H1 (cell line): Measurements from ENCODE around the gene THRB. TPM values are rescaled to one million over a fixed set of nuclear protein-coding genes. Genes with fewer than 3 reads are reported as not detected.

Experiments
- CTCF ChIA-PET: fragments of 300-600 bp; sonication (Branson Sonifier 250); formaldehyde crosslinking; loops from one replicate; lab custom pipeline; 2021; ENCODE audit not compliant: partially characterized antibody; lab: Charles Lee
- POLR2A ChIA-PET: fragments of 300-600 bp; sonication (Branson Sonifier 250); formaldehyde crosslinking; loops from one replicate; lab custom pipeline; 2021; ENCODE audit warnings: inconsistent platforms; ENCODE audit not compliant: partially characterized antibody; lab: Charles Lee
- DNase-seq, 2 experiments: peaks; one replicate each; pipeline versions ENCODE4 v3.0.0 to v3.0.0-alpha.2; 2010 to 2022; ENCODE audit warnings: low spot score in 2 of 2, low read depth in 1 of 2, mixed read lengths in 1 of 2
- FAIRE-seq: peaks from 2 replicates; lab custom pipeline; 2011; peaks lifted over from hg19 to GRCh38; lab: Jason Lieb, UNC
- H2AFZ ChIP-seq: 2 replicates; pipeline ENCODE4 v1.8.1; 2012; ENCODE audit warnings: low read length, inconsistent platforms
- H2AK5ac ChIP-seq: 2 replicates; pipeline ENCODE4 v1.6.1; 2013; ENCODE audit warnings: low read depth, low read length
- H2BK120ac ChIP-seq: replicated peaks from 2 replicates; pipeline ENCODE3; 2013; ENCODE audit warnings: low read depth, low read length, inconsistent platforms
- H2BK12ac ChIP-seq: 2 replicates; pipeline ENCODE4 v1.6.1; 2013; ENCODE audit warnings: low read depth, low read length
- H2BK15ac ChIP-seq: 2 replicates; pipeline ENCODE4 v1.6.1; 2013; ENCODE audit warnings: low read length
- H2BK20ac ChIP-seq: 2 replicates; pipeline ENCODE4 v1.6.1; 2013; ENCODE audit warnings: low read length
- H2BK5ac ChIP-seq: 2 replicates; pipeline ENCODE4 v1.6.1; 2013; ENCODE audit warnings: low read depth, low read length
- H3K14ac ChIP-seq: 2 replicates; pipeline ENCODE4 v1.6.1; 2013; ENCODE audit warnings: inconsistent platforms; ENCODE audit not compliant: insufficient read length
- H3K18ac ChIP-seq: 2 replicates; pipeline ENCODE4 v1.6.1; 2013; ENCODE audit warnings: low read length; ENCODE audit errors: extremely low read depth
- H3K23ac ChIP-seq: 2 replicates; pipeline ENCODE4 v1.6.1; 2013; ENCODE audit warnings: inconsistent platforms; ENCODE audit not compliant: insufficient read length
- H3K23me2 ChIP-seq: 2 replicates; pipeline ENCODE4 v1.6.1; 2013; ENCODE audit warnings: low read depth, low read length
- H3K27ac ChIP-seq: 2 replicates; pipeline ENCODE4 v1.6.1; 2011; ENCODE audit warnings: low read depth, low read length, inconsistent platforms
- H3K27me3 ChIP-seq, 4 experiments: replicated peaks in 1 of 4; 1 replicate in 1 of 4; 2 replicates in 3 of 4; pipeline versions ENCODE4 v1.6.1 to v1.8.1; 2011 to 2013; ENCODE audit warnings: low read length in 3 of 4, mild to moderate bottlenecking in 3 of 4, inconsistent platforms in 2 of 4, mixed read lengths in 2 of 4, moderate library complexity in 1 of 4; ENCODE audit not compliant: control insufficient read depth in 3 of 4, insufficient read depth in 3 of 4; ENCODE audit errors: extremely low read depth in 1 of 4
- H3K36me3 ChIP-seq, 4 experiments: 2 replicates each; pipeline versions ENCODE4 v1.6.1 to v1.8.1; 2011 to 2013; ENCODE audit warnings: mild to moderate bottlenecking in 4 of 4, low read length in 3 of 4, moderate library complexity in 2 of 4, control low read depth in 1 of 4, inconsistent platforms in 1 of 4; ENCODE audit not compliant: insufficient read depth in 4 of 4, control insufficient read depth in 2 of 4
- H3K4ac ChIP-seq: replicated peaks from 2 replicates; pipeline ENCODE3; 2013; ENCODE audit warnings: low read length, low read depth, mixed read lengths, inconsistent platforms; ENCODE audit not compliant: insufficient read length
- H3K4me1 ChIP-seq, 4 experiments: replicated peaks in 1 of 4; 1 replicate in 1 of 4; 2 replicates in 3 of 4; pipeline versions ENCODE4 v1.6.1 to v1.8.1; 2011 to 2013; ENCODE audit warnings: low read length in 3 of 4, inconsistent platforms in 2 of 4, mixed read lengths in 1 of 4; ENCODE audit not compliant: insufficient read depth in 4 of 4, control insufficient read depth in 3 of 4
- H3K4me2 ChIP-seq, 2 experiments: 2 replicates each; pipeline versions ENCODE4 v1.6.1 to v1.8.1; 2011 to 2013; ENCODE audit warnings: low read depth in 2 of 2, low read length in 2 of 2, control low read depth in 1 of 2, inconsistent platforms in 1 of 2, mild to moderate bottlenecking in 1 of 2; ENCODE audit not compliant: insufficient read depth in 1 of 2
- H3K4me3 ChIP-seq, 4 experiments: fragments of 200-600, 300-600 bp in 1 of 4; sonication (generic), shearing (Covaris generic), sonication (Bioruptor Twin) in 1 of 4; 2 replicates each; pipeline versions ENCODE4 v1.5.1 to v1.8.1; 2011 to 2016; ENCODE audit warnings: low read length in 4 of 4, low read depth in 3 of 4, control low read depth in 2 of 4, inconsistent platforms in 2 of 4, mild to moderate bottlenecking in 2 of 4, mixed read lengths in 1 of 4, moderate library complexity in 1 of 4; ENCODE audit not compliant: insufficient read depth in 2 of 4; ENCODE audit errors: extremely low read depth in 1 of 4
- H3K56ac ChIP-seq: replicated peaks from 2 replicates; pipeline ENCODE3; 2013; ENCODE audit warnings: low read depth, mild to moderate bottlenecking, mixed read lengths, low read length, inconsistent platforms; ENCODE audit not compliant: insufficient read length
- H3K79me1 ChIP-seq: 2 replicates; pipeline ENCODE4 v1.6.1; 2013; ENCODE audit warnings: low read depth, low read length, control low read depth
- H3K79me2 ChIP-seq, 2 experiments: 2 replicates each; pipeline versions ENCODE4 v1.6.1 to v1.8.1; 2012 to 2013; ENCODE audit warnings: low read length in 2 of 2, mild to moderate bottlenecking in 2 of 2, inconsistent platforms in 1 of 2; ENCODE audit not compliant: insufficient read depth in 2 of 2, control insufficient read depth in 1 of 2
- H3K9ac ChIP-seq, 4 experiments: replicated peaks in 1 of 4; 1 replicate in 1 of 4; 2 replicates in 3 of 4; pipeline versions ENCODE4 v1.6.1 to v1.8.1; 2011 to 2013; ENCODE audit warnings: low read depth in 3 of 4, low read length in 3 of 4, control low read depth in 2 of 4, mild to moderate bottlenecking in 2 of 4, moderate library complexity in 2 of 4, inconsistent platforms in 1 of 4; ENCODE audit errors: extremely low read depth in 1 of 4
- H3K9me3 ChIP-seq, 2 experiments: 2 replicates each; pipeline versions ENCODE4 v1.6.1 to v1.8.1; 2012 to 2013; ENCODE audit warnings: mild to moderate bottlenecking in 2 of 2, moderate library complexity in 2 of 2, control low read depth in 1 of 2, inconsistent platforms in 1 of 2, low read depth in 1 of 2, low read length in 1 of 2, mixed read lengths in 1 of 2; ENCODE audit not compliant: insufficient read depth in 2 of 2
- H4K20me1 ChIP-seq, 2 experiments: replicated peaks in 1 of 2; 2 replicates each; pipeline versions ENCODE3 to v1.8.1; 2011 to 2013; ENCODE audit warnings: inconsistent platforms in 2 of 2, low read length in 2 of 2, mild to moderate bottlenecking in 1 of 2; ENCODE audit not compliant: insufficient read depth in 2 of 2, control insufficient read depth in 1 of 2
- H4K5ac ChIP-seq: 2 replicates; pipeline ENCODE4 v1.6.1; 2013; ENCODE audit warnings: low read length, low read depth, mixed read lengths, inconsistent platforms; ENCODE audit not compliant: insufficient read length
- H4K8ac ChIP-seq: 2 replicates; pipeline ENCODE4 v1.8.0; 2013; ENCODE audit warnings: mild to moderate bottlenecking, moderate library complexity, low read length, inconsistent platforms; ENCODE audit not compliant: insufficient read depth; ENCODE audit errors: extremely low read depth
- H4K91ac ChIP-seq: replicated peaks from 2 replicates; pipeline ENCODE3; 2013; ENCODE audit warnings: low read length, mixed read lengths, inconsistent platforms; ENCODE audit not compliant: insufficient read length
- ASH2L ChIP-seq: fragments of 200-600, 300-600 bp; sonication (generic); IDR thresholded peaks from one replicate; pipeline ENCODE4 v1.7.1; 2017; ENCODE audit warnings: low read length
- BRCA1 ChIP-seq: IDR thresholded peaks from 2 replicates; pipeline ENCODE4 v1.6.1; 2012; ENCODE audit warnings: low read depth, low read length, improper control_type of control experiment
- CBX5 ChIP-seq: fragments of 300-800, 300-1000 bp; sonication (generic); IDR thresholded peaks from 2 replicates; pipeline ENCODE4 v1.7.1; 2016; ENCODE audit warnings: antibody characterized with exemption, low read length, low read depth
- CHD2 ChIP-seq: IDR thresholded peaks from 2 replicates; pipeline ENCODE4 v1.6.1; 2012; ENCODE audit warnings: low read length, improper control_type of control experiment
- CREB1 ChIP-seq: IDR thresholded peaks from 2 replicates; pipeline ENCODE4 v1.6.1; 2012; ENCODE audit warnings: inconsistent platforms
- EGR1 ChIP-seq: IDR thresholded peaks from 2 replicates; pipeline ENCODE4 v1.6.1; 2011; ENCODE audit warnings: low read depth, low read length, borderline replicate concordance
- GTF2F1 ChIP-seq: IDR thresholded peaks from 2 replicates; pipeline ENCODE4 v1.6.1; 2012; ENCODE audit warnings: low read depth, low read length, improper control_type of control experiment, borderline replicate concordance
- JUN ChIP-seq: IDR thresholded peaks from 2 replicates; pipeline ENCODE4 v1.6.1; 2011; ENCODE audit warnings: low read depth, mild to moderate bottlenecking, improper control_type of control experiment, low read length
- KDM1A ChIP-seq: fragments of 200-600, 300-600 bp; sonication (generic); IDR thresholded peaks from 2 replicates; pipeline ENCODE4 v1.7.1; 2016; ENCODE audit warnings: mild to moderate bottlenecking, low read length, borderline replicate concordance
- POLR2A ChIP-seq, 2 experiments: IDR thresholded peaks; 1 replicate in 1 of 2; 2 replicates in 1 of 2; pipeline ENCODE4 v1.6.1; 2011; ENCODE audit warnings: low read depth in 2 of 2, low read length in 2 of 2, mild to moderate bottlenecking in 2 of 2; ENCODE audit errors: control extremely low read depth in 1 of 2
- RAD21 ChIP-seq, 2 experiments: IDR thresholded peaks in 1 of 2; conservative IDR thresholded peaks in 1 of 2; 2 replicates each; pipeline ENCODE4 v1.6.1; 2011; ENCODE audit warnings: low read depth in 2 of 2, low read length in 2 of 2, improper control_type of control experiment in 1 of 2, inconsistent platforms in 1 of 2, mild to moderate bottlenecking in 1 of 2, moderate library complexity in 1 of 2
- RBBP5 ChIP-seq: IDR thresholded peaks from 2 replicates; pipeline ENCODE4 v1.7.1; 2012; ENCODE audit warnings: low read depth, mild to moderate bottlenecking, inconsistent platforms, low read length, moderate library complexity, borderline replicate concordance
- RXRA ChIP-seq: IDR thresholded peaks from 2 replicates; pipeline ENCODE4 v1.6.1; 2011; ENCODE audit warnings: low read depth, mild to moderate bottlenecking, low read length, moderate library complexity; ENCODE audit not compliant: insufficient read depth
- SP4 ChIP-seq: IDR thresholded peaks from 2 replicates; pipeline ENCODE4 v1.6.1; 2012; ENCODE audit warnings: low read length, inconsistent platforms
- TAF1 ChIP-seq: IDR thresholded peaks from 2 replicates; pipeline ENCODE4 v1.6.1; 2011; ENCODE audit warnings: mild to moderate bottlenecking, low read depth, low read length
- WGBS, 2 experiments: shearing (Covaris generic) in 1 of 2; methylation state at CpG; one replicate each; pipeline versions ENCODE4 v1.1.6 to v1.1.7; 2013 to 2015; ENCODE audit warnings: low lambda C conversion rate in 2 of 2, mixed read lengths in 2 of 2, inconsistent platforms in 1 of 2, low coverage in 1 of 2, missing lambda C conversion rate in 1 of 2; ENCODE audit not compliant: insufficient replicate concordance in 2 of 2, insufficient coverage in 1 of 2, insufficient read length in 1 of 2; ENCODE audit errors: extremely low coverage in 1 of 2, missing lambda C conversion rate in 1 of 2; 5-methylcytosine and 5-hydroxymethylcytosine counted together
- polyA plus RNA-seq, 7 experiments: library from polyadenylated mRNA; depleted of rRNA in 3 of 7; stranded (reverse) in 5 of 7; unstranded in 2 of 7; fragments of >200 nt in 5 of 7; fragments of 200-250 nt in 2 of 7; gene quantifications; 1 replicate in 5 of 7; 2 replicates in 1 of 7; 4 replicates in 1 of 7; pipeline versions ENCODE4 v1.2.1 to v1.2.3, GENCODE V29; 2011 to 2013; ENCODE audit warnings: missing spikeins in 2 of 7, mixed read lengths in 2 of 7
- total RNA-seq: library from RNA; stranded (reverse); fragmentation: NEBNext Ultra II Directional; extraction: Animal tissue kit (Norgen Biotek cat#: 25700); gene quantifications from 2 replicates; pipeline ENCODE4 v1.2.1, GENCODE V29; 2021
- TF ChIP-seq, protein P1 (sequence below): IDR thresholded peaks from 2 replicates; pipeline ENCODE4 v1.6.1; 2012; ENCODE audit warnings: inconsistent platforms

THRB gene
- total and polyA plus RNA-seq, 2 of the 8 experiments (the other 6 are each of a cell fraction or from before 2014, with no cell fraction given) = 0.98 to 3.9 TPM

DNA sequence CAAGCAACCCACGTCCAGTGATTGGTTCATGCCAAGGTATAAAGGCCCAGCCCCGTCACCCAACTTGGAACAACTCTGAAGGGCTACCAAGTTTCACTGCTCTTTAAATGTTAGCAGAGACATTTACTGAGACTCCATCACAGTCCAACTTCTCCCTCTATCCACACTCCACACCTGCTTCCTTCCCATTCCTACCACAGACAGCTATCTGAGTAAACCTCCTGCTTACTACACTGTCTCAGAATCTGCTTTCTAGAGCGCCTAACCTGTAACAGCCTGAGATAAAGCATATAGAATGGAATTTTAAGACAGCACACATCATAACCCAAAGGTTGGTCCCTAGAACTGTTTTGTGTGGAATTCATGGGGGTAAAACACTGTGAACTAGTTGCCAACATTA, 106.5 kb downstream of the THRB start:
- WGBS, 2 experiments = 81% methylated on average over 3 of the region's 3 CpGs; no CpG with 5 or more reads in 1 of the 2 experiments
- FAIRE-seq = no peak
- CTCF ChIA-PET = interaction anchor here (0.8 kb wide), 1 partner anchor 190 kb away, joined by 3 read pairs; no protein-coding TSS in a partner anchor

More for the DNA sequence above, 106.5 kb downstream of the THRB start:
- H4K5ac ChIP-seq = no peak overlapping the region
- no peaks in the 10 kb centered on the region for H3K23me2 ChIP-seq
- DNase-seq = no peak
- no peaks in the 10 kb centered on the region for H3K36me3 ChIP-seq
- H3K79me1 ChIP-seq = no peaks in the 10 kb centered on the region
- H2AK5ac ChIP-seq = no peak overlapping the region
- H2AFZ ChIP-seq = no peak overlapping the region
- no peak overlapping the region for H3K27ac ChIP-seq
- no peak overlapping the region for H4K8ac ChIP-seq
- H3K56ac ChIP-seq = no peak overlapping the region
- no peak overlapping the region for H3K18ac ChIP-seq
- H2BK5ac ChIP-seq = no peak overlapping the region
- POLR2A ChIA-PET = no interaction called here
- no peak overlapping the region for H2BK120ac ChIP-seq
- no peak overlapping the region for H4K91ac ChIP-seq
- no peaks in the 10 kb centered on the region for H3K79me2 ChIP-seq
- no peak for TF ChIP-seq ASH2L
- TF ChIP-seq POLR2A (IDR thresholded peaks at IDR 0.05; ENCODE audit: control extremely low read depth in 1 of 2, low read depth in 2 of 2, low read length in 2 of 2) = no peak
- no peak for TF ChIP-seq CREB1
- TF ChIP-seq RAD21 (IDR thresholded peaks at IDR 0.05 in 1 of 2, conservative IDR thresholded peaks at IDR 0.05 in 1 of 2; ENCODE audit: low read depth in 2 of 2, low read length in 2 of 2) = no peak
- TF ChIP-seq BRCA1 = no peak
- no peak for TF ChIP-seq RBBP5
- TF ChIP-seq EGR1 = no peak
- TF ChIP-seq CHD2 = no peak
- no peak for TF ChIP-seq TAF1
- TF ChIP-seq SP4 = no peak
- TF ChIP-seq GTF2F1 = no peak
- TF ChIP-seq CBX5 = no peak
- no peak for TF ChIP-seq JUN
- TF ChIP-seq RXRA = no peak
- TF ChIP-seq, protein P1, sequence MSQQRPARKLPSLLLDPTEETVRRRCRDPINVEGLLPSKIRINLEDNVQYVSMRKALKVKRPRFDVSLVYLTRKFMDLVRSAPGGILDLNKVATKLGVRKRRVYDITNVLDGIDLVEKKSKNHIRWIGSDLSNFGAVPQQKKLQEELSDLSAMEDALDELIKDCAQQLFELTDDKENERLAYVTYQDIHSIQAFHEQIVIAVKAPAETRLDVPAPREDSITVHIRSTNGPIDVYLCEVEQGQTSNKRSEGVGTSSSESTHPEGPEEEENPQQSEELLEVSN = no peak
- TF ChIP-seq KDM1A = no peak
- H2BK20ac ChIP-seq = no peak overlapping the region
- H3K4me3 ChIP-seq = no peak overlapping the region
- H3K14ac ChIP-seq = no peak overlapping the region
- no peak overlapping the region for H3K4me2 ChIP-seq
- H3K4ac ChIP-seq = no peak overlapping the region
- H3K4me1 ChIP-seq = peaks cover 0 to 6% (median 0%) of the 10 kb centered on the region in 4 experiments; a peak in 2 of 7 replicates
- no peak overlapping the region for H2BK15ac ChIP-seq
- no peaks in the 10 kb centered on the region for H4K20me1 ChIP-seq
- H3K9ac ChIP-seq = no peak overlapping the region
- H2BK12ac ChIP-seq = no peak overlapping the region
- H3K9me3 ChIP-seq = no peaks in the 10 kb centered on the region
- H3K27me3 ChIP-seq = no peaks in the 10 kb centered on the region
- no peak overlapping the region for H3K23ac ChIP-seq
